Activated CD4-positive, alpha-beta T cell treated with anti-CD3 and anti-CD28 coated beads, Interleukin-2, amount 50 U/mL, for 4 hours (primary cell): ENCODE data around the gene EEF1AKMT3.

Source experiments
- DNase-seq, 2 experiments: peaks; one replicate each; pipeline ENCODE4 v3.0.0-alpha.2; 2020

Gene EEF1AKMT3

DNA sequence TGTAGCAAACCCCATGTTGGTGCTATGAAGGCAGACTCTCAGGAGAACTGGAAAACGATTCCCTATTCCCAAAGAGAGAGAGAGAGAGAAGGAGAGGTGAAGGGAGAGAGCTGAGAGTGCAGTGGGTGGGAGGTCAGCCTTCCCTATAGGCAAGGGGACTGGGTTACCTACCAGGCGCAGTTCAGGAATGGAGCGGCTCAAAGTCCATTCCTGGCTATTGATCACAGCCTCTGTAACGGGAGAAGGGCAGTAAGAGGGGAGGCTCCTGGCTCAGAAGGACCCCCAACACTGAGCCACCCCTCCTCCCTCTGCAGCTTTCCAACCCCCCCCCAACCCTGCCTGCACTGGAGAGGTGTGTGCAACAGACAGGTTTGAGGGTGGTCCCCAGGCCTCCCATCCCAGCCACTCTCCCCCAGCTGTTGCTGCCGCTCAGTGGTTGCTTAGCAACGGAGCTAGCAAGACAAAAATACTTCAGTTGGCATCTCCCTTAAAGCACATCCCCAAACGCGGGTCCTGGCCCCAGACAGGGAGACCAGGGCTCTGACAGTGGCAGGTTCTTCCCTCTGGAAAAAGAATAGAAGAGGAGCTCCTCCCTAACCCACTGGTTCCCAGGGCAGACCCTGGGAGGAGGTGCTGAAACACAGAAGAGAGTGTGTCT is 37.1 kb upstream of the EEF1AKMT3 start:
- no peak for DNase-seq

DNA sequence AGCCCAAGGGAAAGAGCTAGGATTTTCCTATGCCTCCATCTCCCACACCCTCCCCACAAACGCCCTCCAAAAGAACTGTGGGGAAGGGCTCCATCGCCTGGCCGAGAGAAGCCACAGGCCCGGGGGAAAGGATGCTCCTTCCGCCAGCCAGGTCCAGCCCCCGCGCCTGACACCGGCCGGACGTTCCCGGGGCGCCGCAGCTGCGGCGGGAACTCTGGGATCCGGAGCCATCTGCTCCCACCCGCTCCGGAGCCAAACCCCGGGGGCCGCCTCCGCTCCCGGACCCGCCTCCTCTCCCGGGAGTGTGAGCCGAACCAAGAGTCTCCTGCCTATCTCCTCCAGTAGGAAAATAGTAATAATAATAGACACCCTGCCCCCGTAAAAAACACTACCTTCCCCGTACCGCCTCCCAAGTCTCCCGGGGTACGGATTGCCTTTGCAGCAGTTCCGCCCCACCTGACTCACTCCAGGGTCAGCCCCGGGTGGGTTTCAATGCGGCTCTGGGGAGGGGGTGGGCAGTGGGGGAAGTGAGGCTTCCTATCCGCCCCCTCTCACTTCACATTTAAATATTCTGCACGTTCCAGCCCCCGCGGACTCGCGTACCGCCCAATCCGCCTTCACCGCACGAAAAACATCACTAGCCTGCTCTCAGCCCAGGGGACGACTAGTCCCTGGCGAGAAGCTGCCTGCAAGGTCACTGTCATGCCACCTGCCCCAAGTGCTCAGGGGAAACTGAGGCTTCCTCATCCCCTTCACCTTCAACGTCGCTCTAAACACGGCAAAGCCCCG is 36.3 kb upstream of the EEF1AKMT3 start:
- no peak for DNase-seq

DNA sequence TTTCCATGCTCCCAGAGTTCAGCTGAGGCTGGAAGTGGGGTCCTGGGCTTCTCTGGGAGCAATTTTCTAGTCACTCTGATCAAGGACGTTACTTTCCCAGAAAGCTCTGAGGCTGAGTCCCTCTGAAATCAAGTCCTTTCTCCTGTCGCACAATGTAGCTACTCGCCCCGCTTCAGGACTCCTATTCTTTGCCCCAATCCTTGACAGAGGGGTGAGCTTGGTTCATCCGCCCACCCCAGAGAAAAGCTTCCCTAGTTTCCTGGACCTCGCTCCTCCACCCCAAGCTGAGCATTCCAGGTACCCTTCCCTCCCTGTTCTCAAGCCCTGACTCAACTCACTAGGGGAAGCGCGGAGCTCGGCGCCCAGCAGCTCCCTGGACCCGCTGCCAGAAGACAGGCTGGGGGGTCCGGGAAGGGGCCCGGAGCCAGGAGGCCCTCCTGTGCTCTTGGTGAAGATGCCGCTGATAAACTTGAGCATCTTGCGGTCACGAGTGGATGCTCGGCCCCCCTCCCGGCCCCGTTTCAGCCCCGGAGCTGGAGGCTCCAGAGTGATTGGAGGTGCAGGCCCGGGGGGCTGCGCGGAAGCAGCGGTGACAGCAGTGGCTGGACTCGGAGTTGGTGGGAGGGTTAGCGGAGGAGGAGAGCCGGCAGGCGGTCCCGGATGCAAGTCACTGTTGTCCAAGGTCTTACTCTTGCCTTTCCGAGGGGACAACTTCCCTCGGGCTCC is 35.5 kb upstream of the EEF1AKMT3 start:
- DNase-seq, result no peak

DNA sequence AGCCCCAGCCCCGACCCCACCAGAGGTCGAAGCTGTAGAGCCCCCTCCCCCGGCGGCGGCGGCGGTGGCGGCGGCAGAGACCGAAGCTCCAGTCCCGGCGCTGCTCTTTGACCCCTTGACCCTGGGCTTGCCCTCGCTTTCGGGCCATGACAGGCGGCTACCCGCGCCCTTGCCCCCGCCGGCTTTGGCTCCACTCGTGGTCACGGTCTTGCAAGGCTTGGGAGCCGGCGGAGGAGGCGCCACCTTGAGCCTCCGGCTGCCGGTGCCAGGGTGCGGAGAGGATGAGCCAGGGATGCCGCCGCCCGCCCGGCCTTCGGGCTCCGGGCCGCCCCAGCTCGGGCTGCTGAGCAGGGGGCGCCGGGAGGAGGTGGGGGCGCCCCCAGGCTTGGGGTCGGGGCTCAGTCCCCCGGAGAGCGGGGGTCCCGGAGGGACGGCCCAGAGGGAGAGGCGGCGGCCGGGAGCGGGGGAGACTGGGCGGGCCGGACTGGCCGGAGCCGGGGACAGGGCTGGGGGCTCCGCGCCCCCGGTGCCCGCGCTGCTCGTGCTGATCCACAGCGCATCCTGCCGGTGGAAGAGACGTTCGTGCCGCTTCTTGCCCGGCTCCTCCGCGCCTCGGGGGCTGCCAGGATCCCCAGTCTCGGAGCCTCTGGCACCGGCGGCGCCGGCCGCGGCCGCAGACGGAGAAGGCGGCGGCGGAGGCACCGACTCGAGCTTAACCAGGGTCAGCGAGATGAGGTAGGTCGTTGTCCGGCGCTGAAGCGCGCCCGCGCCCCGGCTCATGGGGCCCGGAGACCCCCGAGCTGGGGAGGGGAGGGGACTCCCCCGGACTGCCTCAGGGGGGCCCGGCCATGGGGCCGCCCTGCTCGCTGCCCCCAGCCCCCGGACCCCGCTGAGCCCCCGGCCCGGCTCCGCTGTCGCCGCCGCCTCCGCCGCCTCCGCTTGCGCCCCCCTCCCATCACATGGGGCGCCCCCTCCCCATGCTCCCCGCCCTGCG is 34.6 kb upstream of the EEF1AKMT3 start:
- no peak for DNase-seq

DNA sequence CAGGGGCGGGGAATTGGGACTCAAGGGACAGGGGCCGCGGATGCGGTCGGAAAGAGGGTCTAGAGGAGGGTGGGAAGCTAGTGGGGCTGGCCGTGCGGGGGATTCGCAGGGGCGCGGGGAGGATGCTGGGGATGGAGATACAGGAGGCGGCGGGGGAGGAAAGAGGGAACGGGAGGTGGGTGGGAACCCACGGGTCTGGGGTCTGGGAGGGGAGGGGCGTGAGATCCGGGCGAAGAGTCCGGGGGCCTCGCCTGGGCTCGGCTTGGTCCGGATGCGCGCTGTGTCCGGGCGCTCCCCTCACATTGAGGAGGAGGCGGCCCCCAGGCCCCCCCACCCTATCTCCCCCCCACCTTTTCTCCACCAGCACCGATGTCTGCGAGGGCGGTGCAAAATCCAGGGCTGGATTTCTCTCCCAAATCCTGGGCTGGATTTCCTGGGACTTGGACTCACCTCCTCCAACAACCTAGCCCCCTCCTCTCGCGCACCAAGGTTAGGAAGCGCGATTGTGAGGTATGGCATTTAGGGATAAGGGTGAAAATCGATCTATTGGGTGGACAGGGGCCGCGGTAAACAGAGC is 33.7 kb upstream of the EEF1AKMT3 start, which contains the start of gene AGAP2:
Gene AGAP2, minus strand, starts transcription at position 82 of the 577 bp plus-strand sequence. CDS start 496 bp downstream, outside the sequence.
- no peak for DNase-seq

DNA sequence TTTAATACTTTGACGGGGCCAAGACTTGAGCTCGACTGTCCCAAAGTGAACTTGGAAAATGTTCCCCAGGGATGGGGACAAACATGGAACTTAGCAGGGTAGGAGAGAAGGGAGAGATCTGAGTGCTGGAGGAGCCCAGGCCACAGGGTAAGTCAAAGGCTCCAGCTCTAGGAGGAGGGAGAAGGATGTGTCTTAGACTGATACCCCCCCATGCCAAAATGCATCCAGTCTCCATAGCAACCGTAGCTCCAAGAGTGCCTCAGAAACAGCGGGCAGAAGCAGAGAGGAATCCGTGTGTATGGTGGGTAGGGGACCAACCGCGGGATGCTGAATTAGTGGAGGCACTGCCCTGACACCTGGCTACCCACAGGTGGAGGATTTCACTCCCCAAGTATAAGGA is 33.0 kb upstream of the EEF1AKMT3 start:
- DNase-seq, result no peak

DNA sequence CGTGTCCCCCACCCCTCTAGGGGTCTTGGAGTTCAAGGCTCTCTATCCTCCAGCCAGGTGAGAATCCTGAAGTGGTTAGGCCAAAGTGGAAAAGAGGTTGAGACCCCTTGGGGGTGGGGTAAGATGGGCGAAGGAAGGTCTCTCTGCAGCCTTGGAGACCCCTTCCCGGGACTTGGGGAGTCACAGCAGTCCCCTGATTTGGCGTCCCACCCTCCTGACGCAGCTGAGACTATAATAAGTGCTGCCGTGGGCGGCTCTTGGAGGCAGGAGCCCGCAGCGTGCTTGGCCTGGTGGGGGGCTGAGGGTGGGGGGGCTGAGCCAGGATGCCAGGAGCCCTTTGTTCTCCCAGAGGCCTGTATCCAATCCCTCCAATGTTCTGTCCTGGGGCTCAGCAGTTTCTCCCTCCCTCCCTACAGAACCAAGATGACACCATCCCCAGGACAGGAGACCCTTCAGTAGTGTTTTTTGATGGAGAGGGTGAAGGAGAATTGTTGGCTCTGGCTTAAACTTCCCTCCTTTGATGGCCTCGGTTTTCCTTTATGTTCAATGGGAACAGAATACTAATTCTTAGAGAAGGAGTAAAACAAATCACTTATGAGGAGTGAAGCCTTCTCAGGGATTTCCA is 32.4 kb upstream of the EEF1AKMT3 start:
- no peak for DNase-seq

DNA sequence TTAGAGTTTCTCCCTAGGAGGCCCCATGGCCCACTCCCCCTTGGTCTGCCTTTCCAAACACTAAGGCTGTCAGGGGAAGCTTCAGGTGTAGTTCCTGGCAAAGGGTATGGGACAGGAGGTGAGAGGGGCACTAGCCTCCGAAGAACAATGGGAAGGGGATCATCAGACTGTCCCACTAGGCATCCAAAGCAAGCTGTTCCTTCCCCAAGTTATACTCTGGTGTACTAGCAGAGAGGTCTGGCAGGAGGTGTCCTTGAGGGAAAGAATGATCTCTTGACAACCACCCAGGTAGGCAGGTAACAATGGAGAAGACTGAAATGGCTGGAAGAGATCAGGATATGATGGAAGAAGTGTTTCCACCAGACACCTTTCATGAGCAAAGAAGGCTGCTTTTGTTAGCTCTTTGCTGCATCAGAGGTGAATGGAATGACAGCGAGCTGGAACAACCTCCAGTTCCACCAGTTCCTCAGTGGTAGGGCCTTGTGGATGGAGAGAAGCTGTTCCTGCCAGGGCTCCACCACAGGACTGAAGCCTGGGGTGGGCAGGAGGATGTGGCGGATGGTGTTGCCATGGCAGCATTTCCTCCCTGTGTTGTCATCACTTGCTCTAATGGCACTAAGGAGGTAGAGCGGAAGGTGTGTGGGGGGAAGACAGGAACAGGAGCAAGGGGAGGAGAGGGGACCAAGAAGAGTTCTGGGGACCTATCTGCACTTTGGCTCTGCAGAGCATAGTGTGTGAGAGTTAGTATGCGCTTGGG is 31.6 kb upstream of the EEF1AKMT3 start:
- peak; percentile 61 to 66 for DNase-seq

DNA sequence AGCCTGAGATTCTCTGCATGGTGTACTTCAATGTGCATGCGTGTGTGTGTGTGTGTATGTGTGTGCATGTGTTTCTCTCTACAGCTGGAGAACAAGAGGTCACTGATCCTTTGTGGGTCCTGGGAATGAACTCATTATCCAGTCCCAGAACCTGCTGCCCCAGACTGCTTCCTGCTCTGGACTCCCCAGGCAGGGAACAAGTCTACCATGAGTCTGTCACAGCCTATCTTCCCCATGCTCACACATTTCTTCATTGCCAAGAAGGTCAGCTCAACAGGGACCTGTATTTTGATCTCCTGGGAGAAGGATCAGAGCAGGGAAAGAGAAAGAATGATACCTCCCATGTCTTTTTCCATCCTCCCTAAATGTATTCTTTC is 31.0 kb upstream of the EEF1AKMT3 start:
- DNase-seq, result no peak

DNA sequence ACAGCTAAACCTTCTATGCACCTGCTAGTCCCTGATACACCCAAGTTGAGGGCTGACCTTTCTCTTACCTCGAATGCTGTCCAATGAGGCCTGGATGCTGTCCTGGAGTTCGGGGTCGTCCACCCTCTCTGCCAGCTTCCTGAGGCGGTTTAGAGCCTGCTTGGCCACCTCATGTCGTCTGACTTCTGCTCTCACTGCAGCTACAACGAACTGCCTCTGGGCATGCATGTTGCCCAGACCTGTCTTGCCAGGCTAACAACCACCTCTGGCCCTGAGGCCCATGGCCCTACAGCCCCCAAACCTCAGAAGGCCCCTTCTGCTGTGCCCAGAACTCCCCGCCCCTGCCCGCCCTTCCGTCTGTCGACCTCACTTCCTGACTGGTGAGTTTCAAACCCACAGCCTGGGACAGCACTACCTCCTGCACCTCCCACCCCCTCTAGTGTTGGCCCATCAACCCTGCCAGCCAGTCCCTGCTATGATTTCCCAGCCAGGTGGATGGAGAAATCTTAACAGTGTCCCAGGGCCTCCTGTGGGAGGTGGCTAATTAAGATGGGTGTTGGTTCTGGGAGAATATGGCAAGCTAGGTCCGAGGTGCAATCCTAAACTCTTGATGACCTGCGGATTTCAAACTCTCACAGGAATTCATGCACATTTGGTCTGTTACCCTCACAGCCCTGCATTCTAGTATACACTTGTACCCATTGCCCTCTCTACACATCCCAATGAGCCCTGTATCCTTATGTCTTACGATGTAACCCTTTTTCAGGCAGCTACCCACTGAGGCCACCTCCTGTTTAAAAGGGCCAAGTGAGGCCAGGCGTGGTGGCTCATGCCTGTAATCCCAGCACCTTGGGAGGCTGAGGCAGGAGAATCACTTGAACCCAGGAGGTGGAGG is 30.3 kb upstream of the EEF1AKMT3 start:
- DNase-seq, result peak; percentile 71

DNA sequence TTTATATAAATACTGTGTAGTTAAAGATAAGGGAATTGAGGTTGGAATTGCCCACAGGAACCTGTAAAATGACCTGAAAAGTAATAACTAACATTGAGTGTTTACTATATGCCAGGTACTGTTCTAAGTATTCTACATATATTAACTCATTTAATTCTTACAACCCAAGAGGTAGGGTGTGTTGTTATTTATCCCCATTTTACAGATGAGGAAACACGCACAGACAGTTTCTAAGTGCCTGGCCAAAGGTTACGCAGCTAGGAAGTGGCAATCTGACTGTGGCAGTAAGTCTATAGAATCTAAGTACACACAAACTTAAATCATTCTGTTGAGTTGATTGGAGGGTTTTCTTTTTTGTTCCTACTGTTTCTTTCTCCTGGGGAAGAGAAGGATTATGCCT is 28.6 kb upstream of the EEF1AKMT3 start:
- no peak for DNase-seq

DNA sequence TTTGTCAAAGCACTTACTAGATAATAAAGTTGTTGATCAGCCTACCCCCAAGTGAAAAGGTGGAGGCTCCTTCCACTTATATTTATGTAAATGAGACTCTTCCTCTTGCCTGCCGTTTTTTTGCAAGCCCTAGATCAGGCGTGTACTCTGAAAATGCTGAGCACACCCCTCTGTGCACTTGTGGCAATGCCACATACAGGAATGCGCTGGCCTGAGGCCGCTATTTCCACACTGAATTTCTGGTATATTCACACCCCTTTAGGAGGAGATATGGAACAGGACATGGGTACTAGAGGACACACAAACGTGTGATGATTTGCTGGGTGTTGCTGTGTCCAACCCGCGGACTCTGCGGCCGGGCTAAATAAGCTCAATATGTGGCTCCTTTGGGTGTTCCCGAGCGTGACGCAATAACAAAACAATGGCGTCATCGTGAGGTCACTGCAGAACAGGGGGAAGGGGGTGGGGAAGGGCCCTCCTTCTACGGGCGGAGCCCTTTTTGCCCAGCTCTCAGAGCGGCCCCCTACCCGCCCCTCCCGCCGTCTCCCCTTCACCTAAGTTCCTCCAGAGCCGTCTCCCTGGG is 28.1 kb upstream of the EEF1AKMT3 start:
- peak; percentile 59 to 61 for DNase-seq

DNA sequence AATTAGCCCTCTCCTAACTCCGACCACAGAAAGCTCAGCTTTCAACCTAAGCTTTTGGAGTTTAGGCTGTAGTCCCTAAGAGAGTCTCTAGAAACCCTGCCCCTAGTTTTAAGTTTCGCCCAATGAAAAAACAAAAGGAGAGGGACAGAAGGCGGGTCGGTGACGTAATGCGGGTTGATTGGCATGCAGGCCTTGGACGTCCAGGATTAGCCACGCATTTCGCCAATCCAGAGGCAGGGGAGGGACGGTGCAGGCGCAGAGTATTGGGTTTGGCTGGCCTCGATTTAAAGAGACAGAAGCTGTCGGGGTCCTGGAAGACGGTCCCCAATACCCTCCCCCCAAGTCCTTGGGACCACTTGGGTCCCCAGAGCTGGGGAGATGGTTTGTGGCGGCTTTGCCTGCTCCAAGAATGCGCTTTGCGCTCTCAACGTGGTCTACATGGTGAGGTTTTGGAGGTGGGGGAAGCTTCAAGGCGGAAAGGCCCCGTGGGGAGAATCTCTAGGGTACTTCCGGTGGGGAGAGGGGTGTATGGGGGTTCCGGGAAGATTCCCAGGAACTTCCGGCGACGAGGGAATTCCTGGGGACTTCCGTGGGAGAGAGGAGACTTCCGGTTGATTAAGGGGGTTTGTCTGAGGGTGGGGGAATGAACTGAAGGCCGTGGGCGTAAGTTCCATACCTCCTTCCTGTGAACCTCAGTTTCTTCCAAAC is 27.5 kb upstream of the EEF1AKMT3 start, which contains the start of gene TSPAN31:
Gene TSPAN31, plus strand, starts transcription at position 263 of the 708 bp plus-strand sequence. Its CDS starts 116 bp downstream, at position 379.
- DNase-seq, result peak; percentile 93 to 94

DNA sequence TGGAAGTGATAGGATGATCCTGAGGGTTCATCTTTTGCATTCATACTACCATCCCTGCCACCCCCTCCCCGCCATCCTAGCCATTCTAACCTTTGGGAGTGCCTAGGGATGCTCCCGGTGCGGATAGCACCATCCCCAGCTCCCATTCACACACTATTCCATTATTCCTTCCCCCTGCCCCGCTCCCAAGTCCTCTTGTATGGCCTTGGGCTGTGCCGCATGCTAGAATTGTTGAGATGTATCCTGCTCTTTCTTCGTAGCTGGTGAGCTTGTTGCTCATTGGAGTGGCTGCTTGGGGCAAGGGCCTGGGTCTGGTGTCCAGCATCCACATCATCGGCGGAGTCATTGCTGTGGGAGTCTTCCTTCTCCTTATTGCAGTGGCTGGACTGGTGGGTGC is 26.9 kb upstream of the EEF1AKMT3 start:
- DNase-seq, result no peak

DNA sequence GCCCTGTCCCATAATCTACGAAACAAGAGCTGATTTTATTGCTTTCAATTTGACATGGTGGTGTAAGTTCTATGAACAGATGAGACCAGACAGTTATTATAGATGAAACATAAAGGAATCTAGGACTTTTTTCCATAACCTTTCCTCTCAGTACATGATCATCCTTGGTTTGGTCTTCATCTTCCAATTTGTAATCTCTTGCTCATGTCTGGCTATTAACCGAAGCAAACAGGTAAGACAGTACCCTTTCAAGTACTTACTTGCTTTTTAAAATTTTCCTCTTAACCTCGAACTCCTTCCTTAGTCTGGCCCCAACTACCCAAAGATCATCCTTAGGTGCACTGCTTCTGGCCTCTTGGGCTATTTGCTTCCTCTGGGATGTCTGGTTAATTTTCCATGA is 26.4 kb upstream of the EEF1AKMT3 start:
- no peak for DNase-seq

DNA sequence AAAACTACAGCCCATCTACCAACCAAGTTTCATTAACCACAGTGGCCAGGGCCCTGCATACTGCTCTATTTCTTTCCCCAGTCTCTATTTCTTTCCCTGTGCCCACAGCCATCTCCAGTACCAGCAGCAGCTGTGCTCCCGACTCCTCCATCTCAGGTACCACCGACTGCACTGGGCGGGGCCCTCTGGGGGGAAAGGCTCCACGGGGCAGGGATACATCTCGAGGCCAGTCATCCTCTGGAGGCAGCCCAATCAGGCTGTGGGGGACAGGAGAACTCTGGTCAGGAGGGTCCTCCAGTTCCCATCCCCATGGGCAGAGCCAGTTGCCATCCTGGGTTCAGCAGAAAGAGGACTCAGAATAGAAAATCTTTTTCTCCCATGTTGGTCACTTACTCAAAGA is 23.4 kb upstream of the EEF1AKMT3 start:
- DNase-seq, result no peak

DNA sequence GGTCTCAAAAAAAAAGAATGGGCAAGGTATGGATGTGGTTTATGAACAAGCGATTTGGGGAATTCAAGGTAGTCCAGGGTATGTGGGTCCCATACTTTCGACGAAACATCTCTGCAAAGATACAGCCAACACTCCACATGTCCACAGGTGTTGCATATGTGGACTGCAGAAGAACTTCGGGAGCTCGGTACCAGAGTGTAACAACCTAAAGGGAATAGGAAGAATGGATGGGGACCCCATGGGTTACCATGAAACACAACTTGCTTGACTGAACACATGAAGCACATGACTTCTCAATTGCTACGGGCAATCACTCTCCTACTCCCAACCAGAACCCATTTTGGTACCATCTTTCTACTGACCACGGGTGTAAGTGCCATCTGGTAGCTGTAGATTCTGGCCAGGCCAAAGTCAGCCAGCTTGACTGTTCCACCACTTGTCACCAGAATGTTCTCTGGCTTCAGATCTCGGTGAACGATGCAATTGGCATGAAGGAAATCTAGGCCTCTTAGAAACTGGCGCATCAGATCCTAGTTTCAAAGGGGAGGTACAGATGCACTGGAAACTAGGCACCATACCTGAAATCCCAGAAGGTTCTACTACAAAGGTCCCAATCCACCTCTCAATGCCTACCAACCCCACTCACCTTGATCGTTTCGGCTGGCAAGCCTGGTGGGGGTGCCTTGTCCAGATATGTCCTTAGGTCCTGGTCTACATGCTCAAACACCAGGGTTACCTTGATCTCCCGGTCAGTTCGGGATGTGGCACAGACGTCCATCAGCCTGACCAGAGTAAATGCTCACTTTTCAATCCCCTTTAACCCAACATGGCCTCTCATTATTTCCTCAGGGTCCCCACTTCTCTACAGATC is 21.6 kb upstream of the EEF1AKMT3 start:
- DNase-seq, result no peak

DNA sequence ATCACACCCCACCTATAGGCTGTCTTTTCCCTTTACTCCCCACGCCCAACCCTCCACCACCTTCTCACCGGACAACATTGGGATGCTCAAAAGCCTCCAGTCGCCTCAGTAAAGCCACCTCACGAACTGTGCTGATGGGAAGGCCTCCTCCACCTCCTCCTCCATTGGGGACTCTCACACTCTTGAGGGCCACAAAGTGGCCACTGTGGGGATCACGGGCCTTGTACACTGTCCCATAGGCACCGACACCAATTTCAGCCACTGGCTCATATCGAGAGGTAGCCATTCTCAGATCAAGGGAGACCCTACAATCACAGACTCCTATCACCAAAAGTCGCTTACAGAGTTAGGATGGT is 21.0 kb upstream of the EEF1AKMT3 start:
- DNase-seq, result no peak
